Measurements from ENCODE around the gene KIF26A.

KIF26A gene

GRCh38 chr14:104230119-104230815 is 91.9 kb downstream of the KIF26A start:
- ChIA-PET CTCF (no interaction called here), POLR2A (no interaction called here)

More at GRCh38 chr14:104230119-104230815, 91.9 kb downstream of the KIF26A start:
- TF ChIP-seq ELF4 (IDR thresholded peaks at IDR 0.05) (no peak), BHLHE40 (IDR thresholded peaks at IDR 0.05; ENCODE audit: borderline replicate concordance) (no peak), TARDBP (IDR thresholded peaks at IDR 0.05) (no peak), LEF1 (IDR thresholded peaks at IDR 0.05; ENCODE audit: borderline replicate concordance) (no peak), L3MBTL2 (conservative IDR thresholded peaks at IDR 0.05) (no peak)
- DNase-seq (ENCODE audit: extremely low spot score): no peak

Data from HEK293T (cell line).